GM12878 (cell line): Measurements from ENCODE around the gene YEATS4. TPM values are rescaled to one million over a fixed set of nuclear protein-coding genes. Genes with fewer than 3 reads are reported as not detected.

Experiments used
- ATAC-seq: fragments of 200-7000 bp; cut with Tn5 transposase; 3 replicates; pipeline ENCODE4 v1.9.1; 2020; ENCODE audit warnings: mild to moderate bottlenecking, moderate library complexity
- BruUV-seq: library from RNA; stranded (reverse); fragments of 400-500 nt; replicated peaks from 2 replicates; lab custom pipeline; 2021; lab: Mats Ljungman, UMichigan
- CTCF ChIA-PET: fragments of 300-600 bp; sonication (Branson Sonifier 250); formaldehyde crosslinking; extraction: SDS; loops from one replicate; lab custom pipeline; 2021; ENCODE audit warnings: inconsistent platforms; lab: Yijun Ruan, JAX
- POLR2A ChIA-PET: fragments of 350-600 bp; formaldehyde crosslinking; extraction: SDS; loops from one replicate; lab custom pipeline; 2021; ENCODE audit warnings: inconsistent platforms; lab: Charles Lee
- RAD21 ChIA-PET: fragments of 300-600 bp; sonication (Branson Sonifier 250); formaldehyde crosslinking; loops from one replicate; lab custom pipeline; 2023; ENCODE audit warnings: antibody characterized with exemption; ENCODE audit not compliant: unreplicated experiment; lab: Charles Lee
- SMC1A ChIA-PET: fragments of 300-600 bp; sonication (Branson Sonifier 250); formaldehyde crosslinking; loops from one replicate; lab custom pipeline; 2023; ENCODE audit not compliant: unreplicated experiment, uncharacterized antibody; lab: Charles Lee
- DNase-seq: peaks from one replicate; pipeline ENCODE4 v3.0.0-alpha.2; 2011; ENCODE audit warnings: low read depth, low spot score
- FAIRE-seq: peaks from 3 replicates; lab custom pipeline; 2011; peaks lifted over from hg19 to GRCh38; lab: Jason Lieb, UNC
- H2AFZ ChIP-seq: 2 replicates; pipeline ENCODE4 v1.6.0; 2011; ENCODE audit warnings: low read depth, low read length, control low read depth; ENCODE audit not compliant: control insufficient read depth
- H3K27ac ChIP-seq: 2 replicates; pipeline ENCODE4 v1.5.1; 2011; ENCODE audit warnings: control low read depth; ENCODE audit not compliant: control insufficient read depth, insufficient read depth
- H3K27me3 ChIP-seq, 2 experiments: replicated peaks in 1 of 2; 2 replicates each; pipeline versions ENCODE4 v1.6.0 to v1.6.1; 2011; ENCODE audit warnings: low read length in 1 of 2; ENCODE audit not compliant: control insufficient read depth in 2 of 2, insufficient read depth in 2 of 2
- H3K36me3 ChIP-seq, 2 experiments: 2 replicates each; pipeline ENCODE4 v1.5.1; 2011; ENCODE audit warnings: low read length in 1 of 2; ENCODE audit not compliant: control insufficient read depth in 2 of 2, insufficient read depth in 2 of 2
- H3K4me1 ChIP-seq: 2 replicates; pipeline ENCODE4 v1.6.1; 2011; ENCODE audit warnings: mild to moderate bottlenecking, low read length, moderate library complexity, mixed read lengths; ENCODE audit not compliant: control insufficient read depth, insufficient read depth
- H3K4me2 ChIP-seq: 2 replicates; pipeline ENCODE4 v1.6.0; 2011; ENCODE audit warnings: control low read depth; ENCODE audit not compliant: control insufficient read depth, insufficient read depth
- H3K4me3 ChIP-seq: fragments of 200-600 bp; sonication (generic); 2 replicates; pipeline ENCODE4 v1.5.1; 2016
- H3K79me2 ChIP-seq: 2 replicates; pipeline ENCODE4 v1.6.0; 2011; ENCODE audit warnings: low read length; ENCODE audit not compliant: control insufficient read depth, insufficient read depth
- H3K9ac ChIP-seq: 2 replicates; pipeline ENCODE4 v1.8.0; 2011; ENCODE audit warnings: low read length, control low read depth, mixed read lengths; ENCODE audit not compliant: control insufficient read depth, insufficient read depth
- H3K9me3 ChIP-seq: replicated peaks from 3 replicates; pipeline ENCODE4 v1.5.1; 2011; ENCODE audit warnings: mild to moderate bottlenecking, low read length; ENCODE audit not compliant: control insufficient read depth, insufficient read depth
- H4K20me1 ChIP-seq: 2 replicates; pipeline ENCODE4 v1.6.0; 2011; ENCODE audit not compliant: control insufficient read depth, insufficient read depth
- BHLHE40 ChIP-seq, 2 experiments: fragments of 450-650 bp in 1 of 2; IDR thresholded peaks; 2 replicates each; pipeline ENCODE4 v1.6.1; 2011 to 2017; ENCODE audit warnings: low read depth in 2 of 2, borderline replicate concordance in 1 of 2, improper control_type of control experiment in 1 of 2, low read length in 1 of 2, mild to moderate bottlenecking in 1 of 2
- FOXK2 ChIP-seq: fragments of 450-650 bp; IDR thresholded peaks from 2 replicates; pipeline ENCODE4 v1.6.1; 2017; ENCODE audit warnings: mild to moderate bottlenecking, moderate library complexity
- KDM1A ChIP-seq: fragments of 200-600 bp; sonication (generic); IDR thresholded peaks from 2 replicates; pipeline ENCODE4 v1.6.1; 2016; ENCODE audit warnings: borderline replicate concordance
- NR2C1 ChIP-seq: fragments of 450-650 bp; IDR thresholded peaks from 2 replicates; pipeline ENCODE4 v1.6.1; 2017; ENCODE audit warnings: antibody characterized with exemption, mild to moderate bottlenecking, moderate library complexity
- RAD51 ChIP-seq: fragments of 450-650 bp; IDR thresholded peaks from 2 replicates; pipeline ENCODE4 v1.6.1; 2016; ENCODE audit warnings: moderate library complexity, mild to moderate bottlenecking, inconsistent platforms
- SRF ChIP-seq, 2 experiments: IDR thresholded peaks; 2 replicates each; pipeline ENCODE4 v1.6.1; 2011; ENCODE audit warnings: low read depth in 2 of 2, low read length in 2 of 2, mild to moderate bottlenecking in 1 of 2, moderate library complexity in 1 of 2
- SUPT20H ChIP-seq: IDR thresholded peaks from 2 replicates; pipeline ENCODE4 v1.6.1; 2011; ENCODE audit warnings: low read depth, mild to moderate bottlenecking, low read length, moderate library complexity, borderline replicate concordance; ENCODE audit not compliant: control insufficient read depth
- TCF7 ChIP-seq: IDR thresholded peaks from 2 replicates; pipeline ENCODE4 v1.6.1; 2014; ENCODE audit warnings: antibody characterized with exemption, borderline replicate concordance
- ZNF217 ChIP-seq: fragments of 450-650 bp; IDR thresholded peaks from 2 replicates; pipeline ENCODE4 v1.6.1; 2017; ENCODE audit warnings: antibody characterized with exemption, mild to moderate bottlenecking
- ZZZ3 ChIP-seq: IDR thresholded peaks from 2 replicates; pipeline ENCODE4 v1.6.1; 2011; ENCODE audit warnings: low read depth; ENCODE audit not compliant: control insufficient read depth, insufficient read length
- WGBS: methylation state at CpG from one replicate; pipeline ENCODE4 v1.1.6; 2016; ENCODE audit warnings: low lambda C conversion rate; ENCODE audit not compliant: insufficient replicate concordance, insufficient coverage; ENCODE audit errors: missing lambda C conversion rate; 5-methylcytosine and 5-hydroxymethylcytosine counted together
- in situ Hi-C: fragments of 300-500 bp; cut with MboI; formaldehyde crosslinking; loops from 9 replicates; pipeline ENCODE4 v1.14.3; 2018; ENCODE audit warnings: mixed read lengths
- intact Hi-C: fragments of 100-400 bp; cut with micrococcal nuclease; formaldehyde crosslinking; loops from one replicate; pipeline ENCODE4 v1.14.2; 2022; ENCODE audit not compliant: unreplicated experiment
- polyA plus RNA-seq, 11 experiments: library from polyadenylated mRNA; depleted of rRNA in 4 of 11; unstranded in 6 of 11; stranded (reverse) in 5 of 11; fragments of >200 nt; fragmentation: Nextera tagmentation in 4 of 11; fragmentation: Illumina TruSeq in 1 of 11; extraction: Ambion mirVana in 4 of 11; extraction: Trizol in 1 of 11; gene quantifications; 1 replicate in 1 of 11; 2 replicates in 10 of 11; pipeline versions ENCODE4 v1.2.1 to v1.2.3, GENCODE V29; 2011 to 2016; ENCODE audit warnings: inconsistent platforms in 2 of 11, missing spikeins in 2 of 11, low read depth in 1 of 11
- total RNA-seq, 4 experiments: library from RNA; depleted of rRNA in 3 of 4; stranded (reverse); fragments of >200 nt in 3 of 4; fragmentation: Illumina TruSeq in 1 of 4; extraction: Trizol in 1 of 4; gene quantifications; 2 replicates each; pipeline versions ENCODE4 v1.2.1 to v1.2.3, GENCODE V29; 2013 to 2021
- TF ChIP-seq, protein P1 (sequence below): fragments of 450-650 bp; conservative IDR thresholded peaks from 2 replicates; pipeline ENCODE4 v1.6.1; 2017; ENCODE audit warnings: mild to moderate bottlenecking, moderate library complexity
- TF ChIP-seq, protein P2 (sequence below): IDR thresholded peaks from 2 replicates; pipeline ENCODE4 v1.6.1; 2011; ENCODE audit warnings: borderline replicate concordance, low read depth, mild to moderate bottlenecking, moderate library complexity, mixed read lengths, low read length; ENCODE audit not compliant: insufficient read depth; ENCODE audit errors: extremely low read length

The YEATS4 gene
- total and polyA plus RNA-seq, 10 of the 15 experiments (the other 5 are each of a cell fraction or from before 2014, with no cell fraction given), result 23.8 to 45.4 (median 36.8) TPM

DNA sequence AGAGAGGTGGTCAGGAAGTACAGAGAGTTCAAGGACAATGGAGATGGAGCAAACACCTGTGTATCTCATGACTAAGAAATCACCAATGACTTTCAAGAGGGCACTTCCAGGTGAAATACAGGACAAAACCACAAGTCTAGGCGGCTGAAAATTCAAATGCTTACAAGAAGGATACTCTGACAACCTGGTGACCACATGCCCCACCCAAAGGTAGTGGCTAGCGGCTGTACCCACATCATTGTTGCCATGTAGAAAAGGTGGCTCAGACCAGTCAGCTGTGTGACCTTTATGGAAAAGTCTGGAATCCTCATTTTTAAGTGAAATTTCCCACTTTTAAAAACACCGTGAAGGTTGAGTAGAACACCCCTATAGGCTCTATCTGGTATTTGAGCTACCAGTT lies 62.0 kb downstream of the YEATS4 start:
- H3K27me3 ChIP-seq, result no peaks in the 10 kb centered on the region
- no peak overlapping the region for H3K27ac ChIP-seq
- no TSS peak for BruUV-seq
- RAD21 ChIA-PET, result no interaction called here
- TF ChIP-seq SRF (IDR thresholded peaks at IDR 0.05; ENCODE audit: low read depth in 2 of 2, low read length in 2 of 2) (no peak), ZNF217 (no peak), NR2C1 (no peak), ZZZ3 (no peak), RAD51 (no peak), FOXK2 (no peak), KDM1A (no peak), TCF7 (no peak), SUPT20H (no peak), BHLHE40 (IDR thresholded peaks at IDR 0.05; ENCODE audit: borderline replicate concordance in 1 of 2, low read depth in 2 of 2, low read length in 1 of 2) (no peak)
- TF ChIP-seq, protein P1, sequence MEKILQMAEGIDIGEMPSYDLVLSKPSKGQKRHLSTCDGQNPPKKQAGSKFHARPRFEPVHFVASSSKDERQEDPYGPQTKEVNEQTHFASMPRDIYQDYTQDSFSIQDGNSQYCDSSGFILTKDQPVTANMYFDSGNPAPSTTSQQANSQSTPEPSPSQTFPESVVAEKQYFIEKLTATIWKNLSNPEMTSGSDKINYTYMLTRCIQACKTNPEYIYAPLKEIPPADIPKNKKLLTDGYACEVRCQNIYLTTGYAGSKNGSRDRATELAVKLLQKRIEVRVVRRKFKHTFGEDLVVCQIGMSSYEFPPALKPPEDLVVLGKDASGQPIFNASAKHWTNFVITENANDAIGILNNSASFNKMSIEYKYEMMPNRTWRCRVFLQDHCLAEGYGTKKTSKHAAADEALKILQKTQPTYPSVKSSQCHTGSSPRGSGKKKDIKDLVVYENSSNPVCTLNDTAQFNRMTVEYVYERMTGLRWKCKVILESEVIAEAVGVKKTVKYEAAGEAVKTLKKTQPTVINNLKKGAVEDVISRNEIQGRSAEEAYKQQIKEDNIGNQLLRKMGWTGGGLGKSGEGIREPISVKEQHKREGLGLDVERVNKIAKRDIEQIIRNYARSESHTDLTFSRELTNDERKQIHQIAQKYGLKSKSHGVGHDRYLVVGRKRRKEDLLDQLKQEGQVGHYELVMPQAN, result no peak
- TF ChIP-seq, protein P2, sequence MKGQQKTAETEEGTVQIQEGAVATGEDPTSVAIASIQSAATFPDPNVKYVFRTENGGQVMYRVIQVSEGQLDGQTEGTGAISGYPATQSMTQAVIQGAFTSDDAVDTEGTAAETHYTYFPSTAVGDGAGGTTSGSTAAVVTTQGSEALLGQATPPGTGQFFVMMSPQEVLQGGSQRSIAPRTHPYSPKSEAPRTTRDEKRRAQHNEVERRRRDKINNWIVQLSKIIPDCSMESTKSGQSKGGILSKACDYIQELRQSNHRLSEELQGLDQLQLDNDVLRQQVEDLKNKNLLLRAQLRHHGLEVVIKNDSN, result no peak
- no peak for FAIRE-seq
- SMC1A ChIA-PET, result interaction anchor here (0.6 kb wide), 1 partner anchor 31 kb away, joined by 3 read pairs; no protein-coding TSS in a partner anchor
- no peak for DNase-seq
- ATAC-seq, result no peak
- intact Hi-C loops (no loop called here), in situ Hi-C loops (no loop called here)
- 79% methylated on average over 3 of the region's 3 CpGs for WGBS
- POLR2A ChIA-PET, result no interaction called here
- H3K36me3 ChIP-seq, result no peaks in the 10 kb centered on the region
- H3K4me3 ChIP-seq, result no peak overlapping the region
- CTCF ChIA-PET, result no interaction called here
- H3K4me1 ChIP-seq, result no peaks in the 10 kb centered on the region
- H3K4me2 ChIP-seq, result no peak overlapping the region
- H3K79me2 ChIP-seq, result no peaks in the 10 kb centered on the region
- H3K9ac ChIP-seq, result no peak overlapping the region
- no peak overlapping the region for H2AFZ ChIP-seq
- H4K20me1 ChIP-seq, result no peaks in the 10 kb centered on the region
- H3K9me3 ChIP-seq, result no peaks in the 10 kb centered on the region
